ENCODE measurements around the gene COX5B.
"Not testable (repeated sequence)": the region's sequence is repeated elsewhere in the genome, so short reads cannot be mapped to it uniquely, and the experiment has no call there.

The COX5B gene

DNA sequence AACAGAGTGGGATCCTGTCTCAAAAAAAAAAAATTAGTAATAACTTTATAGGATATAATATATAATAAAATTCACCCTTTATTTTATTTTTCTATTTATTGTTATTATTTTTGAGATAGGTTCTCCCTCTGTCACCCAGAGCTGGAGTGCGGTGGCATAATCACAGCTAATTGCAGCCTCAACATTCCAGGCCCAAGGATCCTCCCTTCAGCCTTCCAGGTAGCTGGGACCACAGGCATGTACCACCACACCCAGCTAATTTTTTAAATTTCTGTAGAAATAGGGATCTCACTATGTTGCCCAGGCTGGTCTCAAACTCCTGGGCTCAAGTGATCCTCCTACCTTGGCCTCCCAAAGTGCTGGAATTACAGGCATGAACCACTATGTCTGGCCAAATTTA, 24.6 kb downstream of the COX5B start:
- in situ Hi-C loops (cut with MboI; ENCODE audit: low sequenced_read_pairs), result loop anchor here (25.0 kb wide), 1 partner anchor 1608 kb away; no protein-coding TSS in a partner anchor

DNA sequence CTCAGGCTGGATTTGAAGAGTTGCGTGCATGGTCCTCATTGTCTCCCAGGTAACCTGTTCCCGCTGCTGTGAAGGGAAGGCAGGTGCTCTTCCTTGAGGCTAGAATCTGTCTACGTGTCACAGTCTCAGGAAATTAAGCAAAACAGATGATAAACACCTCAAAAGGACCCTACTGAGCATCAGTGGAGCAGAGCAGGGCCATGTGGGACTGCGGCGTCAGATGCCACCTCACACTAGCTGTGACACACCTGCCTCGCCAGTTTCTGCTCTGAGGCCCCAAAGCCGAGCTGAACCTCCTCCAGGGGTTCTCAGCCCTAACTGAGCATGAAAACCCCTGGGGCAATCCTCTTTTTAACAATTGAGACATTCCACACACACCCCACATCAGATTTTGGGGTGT, 25.7 kb downstream of the COX5B start:
- in situ Hi-C loops (cut with MboI; ENCODE audit: low sequenced_read_pairs), result loop anchor here (25.0 kb wide), 1 partner anchor 1609 kb away; no protein-coding TSS in a partner anchor

DNA sequence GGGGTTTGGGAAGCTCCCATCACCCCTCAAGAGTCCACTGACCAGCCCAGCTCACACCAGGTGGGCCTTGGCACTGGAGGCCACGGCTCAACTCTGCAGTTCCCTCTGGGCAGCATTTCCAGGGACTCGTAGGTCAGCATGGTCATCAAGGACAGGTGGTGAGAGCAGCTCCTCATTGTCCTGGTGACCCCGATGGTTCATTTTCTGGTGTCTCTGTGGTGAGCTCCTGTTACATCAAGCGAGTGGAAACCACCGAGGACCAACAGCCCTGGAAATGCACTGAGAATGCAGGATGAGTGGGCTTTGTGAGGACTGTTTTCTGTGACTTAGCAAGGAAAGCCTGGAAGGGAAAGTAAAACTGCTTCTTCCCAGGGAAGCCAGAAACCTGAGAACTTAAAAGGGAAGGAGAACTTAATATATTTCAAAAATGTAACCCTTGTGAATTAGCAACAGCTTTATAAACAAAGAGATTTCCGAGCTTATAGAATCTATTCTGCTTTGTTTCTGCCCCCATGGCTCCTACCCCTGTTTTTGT, 26.8 kb downstream of the COX5B start:
- in situ Hi-C loops (cut with MboI; ENCODE audit: low sequenced_read_pairs), result loop anchor here (25.0 kb wide), 1 partner anchor 1610 kb away; no protein-coding TSS in a partner anchor

DNA sequence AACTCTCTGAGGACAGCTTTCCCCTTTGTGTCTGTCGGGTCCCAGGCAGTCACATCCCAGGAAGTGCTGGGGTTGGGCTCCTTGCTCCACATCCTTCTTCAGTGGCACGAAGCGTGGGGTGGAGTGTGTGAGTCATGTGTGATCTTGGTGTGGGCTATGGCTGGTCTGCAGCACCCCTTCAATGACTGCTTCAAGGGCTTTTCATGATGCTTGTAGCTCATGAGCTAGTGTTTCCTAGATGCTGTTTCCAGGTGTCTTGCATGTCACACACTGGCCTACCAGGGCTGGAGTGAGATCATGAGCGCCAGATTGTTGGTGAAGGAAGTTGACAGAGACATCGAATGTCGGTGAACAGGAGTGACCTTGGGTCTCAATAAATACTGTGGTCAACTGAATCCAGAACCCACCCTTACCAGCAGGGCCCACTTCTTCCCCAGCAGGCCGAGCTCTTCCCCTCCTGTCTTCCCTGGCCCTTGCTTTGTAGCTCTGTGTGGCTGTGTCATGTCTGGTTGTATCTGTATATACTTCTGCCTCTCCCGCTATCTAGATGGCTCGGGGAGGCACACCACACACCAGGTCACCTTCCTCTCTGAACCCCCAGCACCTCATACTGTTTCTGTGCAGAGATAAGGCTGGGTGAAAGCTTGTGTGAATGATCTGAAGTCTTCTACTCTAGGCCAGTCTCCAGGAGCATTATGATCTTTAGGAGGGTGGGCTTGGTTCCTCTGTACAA, 27.5 kb downstream of the COX5B start:
- in situ Hi-C loops (cut with MboI; ENCODE audit: low sequenced_read_pairs), result loop anchor here (25.0 kb wide), 1 partner anchor 1611 kb away; no protein-coding TSS in a partner anchor

DNA sequence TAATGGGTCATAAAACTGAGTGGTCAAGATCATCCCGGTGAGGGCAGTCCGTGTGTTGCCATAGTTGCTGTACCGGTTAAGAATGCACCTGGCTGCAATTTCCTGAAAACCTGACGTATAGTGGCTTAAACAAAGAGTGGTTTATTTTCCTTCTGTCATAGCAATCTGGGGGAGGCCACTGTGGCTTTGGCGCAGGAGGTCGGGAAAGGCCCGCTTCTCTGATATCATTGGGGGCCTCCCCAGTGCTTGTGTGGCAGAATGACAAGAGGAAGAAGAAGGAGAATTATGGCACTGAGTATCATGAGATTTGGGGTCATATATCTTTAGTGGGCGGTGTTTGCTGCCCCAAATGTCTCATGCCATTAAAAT, 28.0 kb downstream of the COX5B start:
- in situ Hi-C loops (cut with MboI; ENCODE audit: low sequenced_read_pairs), result loop anchor here (25.0 kb wide), 1 partner anchor 1612 kb away; no protein-coding TSS in a partner anchor

DNA sequence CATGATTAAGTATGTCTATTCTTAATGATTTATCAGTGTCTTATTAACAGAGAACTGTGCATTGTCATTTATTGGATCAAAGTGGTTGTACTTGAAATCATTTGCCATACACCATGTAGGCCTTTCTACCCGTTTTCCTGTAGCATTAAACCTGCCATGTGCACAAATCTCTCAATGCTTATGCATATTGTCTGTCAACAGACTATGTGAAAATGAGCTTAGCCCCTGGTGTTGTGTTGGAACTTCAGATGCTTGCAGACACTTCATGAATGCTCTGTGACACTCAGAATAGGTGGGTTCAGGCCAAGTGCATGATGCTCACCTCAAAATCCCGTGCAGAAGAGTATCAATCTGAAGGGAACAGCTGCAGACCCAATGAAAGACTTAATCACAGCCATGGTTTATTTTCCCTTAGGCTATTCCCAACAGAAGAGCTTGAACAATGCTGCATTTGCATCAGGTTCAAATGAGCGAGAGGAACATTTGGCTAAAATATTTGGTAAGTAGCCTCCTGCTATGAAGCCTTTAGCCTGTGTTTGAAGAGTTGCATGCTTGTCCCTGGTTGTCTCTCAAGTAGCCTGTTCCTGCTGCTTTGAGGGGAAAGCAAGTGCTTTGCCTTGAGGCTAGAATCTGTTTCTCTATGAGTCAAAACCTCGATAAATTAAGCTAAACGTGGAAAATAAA, 29.7 kb downstream of the COX5B start:
- in situ Hi-C loops (cut with MboI; ENCODE audit: low sequenced_read_pairs), result no loop called here

DNA sequence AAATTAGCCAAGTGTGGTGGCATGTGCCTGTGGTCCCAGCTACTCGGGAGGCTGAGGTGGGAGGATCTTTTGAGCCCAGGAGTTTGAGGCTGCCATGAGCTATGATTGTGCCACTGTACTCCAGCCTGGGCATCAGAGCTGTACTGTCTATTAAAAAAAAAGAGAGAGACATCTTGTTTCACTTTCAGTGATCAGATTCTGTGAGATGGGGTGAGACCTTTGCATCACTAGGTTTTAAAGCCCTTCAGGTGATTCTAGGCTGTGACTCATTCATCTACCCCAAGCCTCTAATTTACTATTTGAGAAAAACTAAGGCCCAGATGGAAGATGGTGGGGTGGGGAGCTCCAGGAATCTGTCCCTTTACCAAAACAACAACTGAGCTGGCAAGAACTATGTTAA, 30.8 kb downstream of the COX5B start:
- in situ Hi-C loops (cut with MboI; ENCODE audit: low sequenced_read_pairs), result no loop called here

DNA sequence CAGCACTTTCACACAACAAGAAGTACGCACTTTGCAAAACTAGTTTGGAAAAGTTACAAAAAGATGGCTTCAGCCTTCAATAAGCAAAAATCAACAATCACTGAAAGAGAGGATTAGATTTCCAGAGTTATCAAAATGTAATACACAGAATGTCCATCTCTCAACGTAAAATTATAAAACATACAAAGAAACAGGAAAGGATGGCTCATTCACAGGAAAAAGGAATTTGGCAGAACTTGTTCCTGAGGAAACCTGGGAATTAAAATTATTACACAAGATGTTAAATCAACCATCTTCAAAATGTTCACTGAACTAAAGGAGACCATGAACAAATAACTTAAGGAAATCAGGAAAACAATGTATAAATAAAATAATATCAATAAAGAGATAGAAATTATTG, 31.6 kb downstream of the COX5B start:
- in situ Hi-C loops (cut with MboI; ENCODE audit: low sequenced_read_pairs), result no loop called here

DNA sequence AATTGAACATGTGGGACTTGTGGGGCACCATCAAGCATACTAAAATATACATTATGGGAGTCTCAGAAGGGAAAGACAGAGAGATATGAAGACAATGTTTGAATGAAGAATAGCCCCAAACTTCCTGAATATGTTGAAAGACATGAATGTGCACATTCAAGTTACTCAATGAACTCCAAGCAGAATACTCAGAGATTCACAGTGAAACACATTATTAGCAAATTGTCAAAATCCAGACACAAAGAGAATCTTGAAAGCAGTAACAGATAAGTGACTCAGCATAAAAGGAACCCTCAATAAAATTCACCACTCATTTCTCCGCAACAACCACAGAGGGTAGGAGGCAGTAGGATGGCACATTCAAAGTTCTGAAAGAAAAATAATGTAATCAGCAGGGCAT, 32.4 kb downstream of the COX5B start:
- in situ Hi-C loops (cut with MboI; ENCODE audit: low sequenced_read_pairs), result no loop called here

DNA sequence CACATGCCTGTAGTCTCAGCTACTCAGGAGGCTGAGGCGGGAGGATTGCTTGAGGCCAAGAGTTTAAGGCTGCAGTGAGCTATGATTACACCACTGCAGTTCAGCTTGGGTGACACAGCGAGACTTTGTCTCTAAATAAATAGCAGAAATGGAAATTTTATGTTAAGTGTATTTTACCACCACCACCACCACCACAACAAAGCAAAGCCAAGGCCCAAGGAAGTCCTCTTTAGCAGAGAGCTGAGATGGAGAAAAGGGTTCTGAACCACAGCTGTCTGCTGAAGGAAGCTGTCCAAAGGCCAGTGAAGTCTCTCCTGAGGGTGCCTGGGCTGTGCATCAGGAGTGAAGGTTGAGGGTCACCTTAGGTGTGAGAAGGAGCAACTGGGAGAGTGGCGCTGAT, 41.4 kb downstream of the COX5B start:
- in situ Hi-C loops (cut with MboI; ENCODE audit: low sequenced_read_pairs), result not testable (repeated sequence)

DNA sequence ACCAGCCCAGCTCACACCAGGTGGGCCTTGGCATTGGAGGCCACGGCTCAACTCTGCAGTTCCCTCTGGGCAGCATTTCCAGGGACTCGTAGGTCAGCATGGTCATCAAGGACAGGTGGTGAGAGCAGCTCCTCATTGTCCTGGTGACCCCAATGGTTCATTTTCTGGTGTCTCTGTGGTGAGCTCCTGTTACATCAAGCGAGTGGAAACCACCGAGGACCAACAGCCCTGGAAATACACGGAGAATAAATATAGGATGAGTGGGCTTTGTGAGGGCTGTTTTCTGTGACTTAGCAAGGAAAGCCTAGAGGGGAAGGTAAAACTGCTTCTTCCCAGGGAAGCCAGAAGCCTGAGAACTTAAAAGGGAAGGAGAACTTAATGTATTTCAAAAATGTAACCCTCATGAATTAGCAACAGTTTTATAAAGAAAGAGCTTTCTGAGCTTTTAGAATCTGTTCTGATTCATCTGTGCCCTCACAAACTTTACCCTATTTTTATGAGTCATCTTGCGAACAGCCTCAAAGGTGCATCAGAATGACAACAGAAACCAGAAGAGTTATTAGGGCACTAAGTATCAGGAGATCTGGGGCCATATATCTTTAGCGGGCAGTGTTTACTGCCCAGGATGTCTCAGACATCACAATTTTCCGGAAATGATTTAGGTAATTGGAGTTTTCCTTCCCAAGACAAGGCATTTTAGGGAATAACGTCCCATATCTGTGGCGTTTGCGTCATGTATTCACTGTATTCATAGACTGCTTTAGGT, 42.4 kb downstream of the COX5B start:
- in situ Hi-C loops (cut with MboI; ENCODE audit: low sequenced_read_pairs), result no loop called here

DNA sequence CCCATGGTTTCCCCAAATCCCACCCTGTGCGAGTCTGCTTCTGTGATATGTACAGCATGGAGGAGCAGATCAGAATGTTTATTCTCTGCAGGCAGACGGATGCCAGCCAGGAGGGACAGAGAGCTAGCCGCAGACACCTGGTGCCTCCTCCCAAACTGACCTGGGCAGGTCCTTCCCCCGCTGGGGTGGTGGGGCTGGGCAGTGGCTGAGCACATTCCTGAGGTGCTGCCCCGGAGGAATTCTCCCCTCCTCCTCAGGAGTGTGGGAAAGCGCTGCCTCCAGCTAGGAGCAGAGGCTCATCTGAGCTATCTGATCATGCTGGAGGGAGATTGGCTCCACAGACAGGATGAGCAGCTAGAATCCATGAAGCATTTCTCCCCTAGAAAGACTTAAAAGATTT, 45.3 kb downstream of the COX5B start:
- in situ Hi-C loops (cut with MboI; ENCODE audit: low sequenced_read_pairs), result no loop called here

DNA sequence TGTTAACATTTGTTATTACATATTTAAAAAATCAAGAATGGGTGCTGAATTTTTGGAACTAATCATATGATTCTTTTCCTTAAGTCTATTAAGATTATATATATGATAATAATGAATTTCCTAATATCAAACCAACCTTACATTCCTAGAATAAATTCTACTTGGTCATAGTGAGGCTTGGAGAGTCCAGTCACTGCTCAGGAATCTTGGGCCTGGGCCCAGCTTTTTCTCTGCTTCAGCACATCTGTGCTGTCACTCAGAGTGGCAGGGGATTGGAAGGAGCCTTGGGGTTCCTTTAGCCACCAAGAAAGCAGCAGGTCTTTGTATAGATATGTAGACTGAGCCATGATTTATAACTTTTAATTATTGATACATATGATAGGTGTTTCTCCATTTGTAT, 47.6 kb downstream of the COX5B start:
- in situ Hi-C loops (cut with MboI; ENCODE audit: low sequenced_read_pairs), result no loop called here

DNA sequence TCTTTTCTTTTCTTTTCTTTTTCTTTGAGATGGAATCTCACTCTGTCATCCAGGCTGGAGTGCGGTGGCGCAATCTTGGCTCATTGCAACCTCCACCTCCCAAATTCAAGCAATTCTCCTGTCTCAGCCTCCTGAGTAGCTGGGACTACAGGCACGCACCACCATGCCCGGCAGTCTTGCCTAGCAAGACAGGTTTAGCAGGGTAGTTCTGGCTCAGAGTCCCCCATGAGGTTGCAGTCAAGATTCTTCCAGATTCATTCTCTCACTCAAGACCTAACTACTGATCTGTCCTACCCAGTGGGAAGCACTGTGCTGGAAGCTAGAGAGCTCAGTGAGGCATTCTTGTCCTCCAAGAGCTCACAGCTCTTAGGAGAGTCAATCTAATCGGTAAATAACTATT, 49.9 kb downstream of the COX5B start:
- in situ Hi-C loops (cut with MboI; ENCODE audit: low sequenced_read_pairs), result no loop called here

DNA sequence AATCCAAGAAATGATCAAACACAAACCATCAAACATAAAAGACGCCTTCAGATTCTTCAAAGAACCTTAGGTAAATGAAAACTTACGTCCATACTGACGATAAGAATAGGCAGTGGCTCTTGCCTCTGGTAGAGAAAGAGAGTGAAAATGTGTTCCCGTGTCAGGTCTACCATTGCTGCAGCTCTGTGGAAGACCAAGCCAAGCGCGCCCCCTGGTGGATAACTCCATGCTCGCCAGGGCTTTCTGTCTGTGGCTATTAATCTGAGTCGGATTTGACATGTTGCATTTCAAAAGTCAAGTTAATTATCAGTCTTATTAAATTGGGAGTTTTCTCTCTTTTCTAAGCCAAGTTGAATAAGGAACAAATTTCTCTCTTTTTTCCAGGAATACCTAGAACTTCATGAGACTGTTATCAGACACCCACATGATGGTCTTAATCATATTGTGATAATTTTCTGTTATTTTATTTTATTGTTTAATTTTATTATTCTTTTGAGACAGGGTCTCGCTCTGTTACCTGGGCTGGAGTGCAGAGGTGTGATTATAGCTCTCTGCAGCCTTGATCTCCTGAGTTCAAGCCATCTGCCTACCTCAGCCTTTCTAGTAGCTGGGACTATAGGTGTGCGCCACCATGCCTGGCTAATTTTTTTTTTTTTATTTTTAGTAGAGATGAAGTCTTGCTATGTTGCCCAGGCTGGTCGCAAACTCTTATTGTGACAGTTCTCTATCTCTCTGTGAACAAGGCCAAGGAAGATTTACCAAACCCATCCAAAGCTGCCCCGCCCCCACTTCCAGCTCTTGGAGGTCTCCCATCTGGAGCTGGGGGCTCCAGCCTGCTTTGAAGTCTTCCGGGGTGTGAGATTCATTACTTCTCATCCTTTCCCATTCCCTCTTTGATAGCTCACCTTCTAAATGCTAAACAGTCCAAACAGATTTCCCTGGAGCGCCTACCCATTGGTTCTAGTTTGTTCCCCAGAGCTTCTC, 51.7 kb downstream of the COX5B start:
- in situ Hi-C loops (cut with MboI; ENCODE audit: low sequenced_read_pairs), result no loop called here
